ENCODE measurements around the gene DPF3.

DNA sequence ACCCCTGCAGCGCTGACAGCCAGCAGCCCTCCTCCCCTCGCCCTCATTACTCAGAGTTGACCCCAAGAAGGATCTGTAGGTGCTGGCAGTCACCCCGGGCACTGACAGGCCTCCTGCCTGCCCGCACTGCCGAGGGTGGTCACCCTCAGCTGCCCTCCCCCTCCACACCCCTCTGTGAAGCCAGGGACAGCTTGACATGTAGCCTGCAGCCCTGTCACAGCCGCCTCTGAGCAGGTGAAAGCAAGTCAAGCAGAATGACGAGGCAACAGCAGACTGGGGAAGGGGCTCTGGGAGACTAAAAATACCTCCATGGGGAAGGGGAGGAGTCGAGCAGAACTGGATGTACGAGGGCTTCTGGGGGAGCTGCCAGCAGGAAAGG lies 178.1 kb downstream of the DPF3 start:
- no peak for TF ChIP-seq HMG20B (CRISPR knock-in tag; IDR thresholded peaks at IDR 0.05)
- TF ChIP-seq ZNF431 (CRISPR knock-in tag; IDR thresholded peaks at IDR 0.05) = no peak
- TF ChIP-seq, protein P1, sequence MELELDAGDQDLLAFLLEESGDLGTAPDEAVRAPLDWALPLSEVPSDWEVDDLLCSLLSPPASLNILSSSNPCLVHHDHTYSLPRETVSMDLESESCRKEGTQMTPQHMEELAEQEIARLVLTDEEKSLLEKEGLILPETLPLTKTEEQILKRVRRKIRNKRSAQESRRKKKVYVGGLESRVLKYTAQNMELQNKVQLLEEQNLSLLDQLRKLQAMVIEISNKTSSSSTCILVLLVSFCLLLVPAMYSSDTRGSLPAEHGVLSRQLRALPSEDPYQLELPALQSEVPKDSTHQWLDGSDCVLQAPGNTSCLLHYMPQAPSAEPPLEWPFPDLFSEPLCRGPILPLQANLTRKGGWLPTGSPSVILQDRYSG (tag; conservative IDR thresholded peaks at IDR 0.05; ENCODE audit: low read depth) = no peak
- no peak for TF ChIP-seq POLR2A (conservative IDR thresholded peaks at IDR 0.05)
- no peak for TF ChIP-seq CAMTA2 (CRISPR knock-in tag; conservative IDR thresholded peaks at IDR 0.05)
- TF ChIP-seq ZBTB7A (IDR thresholded peaks at IDR 0.05; ENCODE audit: borderline replicate concordance, control insufficient read depth, low read depth, low read length) = no peak
- TF ChIP-seq, protein P2, sequence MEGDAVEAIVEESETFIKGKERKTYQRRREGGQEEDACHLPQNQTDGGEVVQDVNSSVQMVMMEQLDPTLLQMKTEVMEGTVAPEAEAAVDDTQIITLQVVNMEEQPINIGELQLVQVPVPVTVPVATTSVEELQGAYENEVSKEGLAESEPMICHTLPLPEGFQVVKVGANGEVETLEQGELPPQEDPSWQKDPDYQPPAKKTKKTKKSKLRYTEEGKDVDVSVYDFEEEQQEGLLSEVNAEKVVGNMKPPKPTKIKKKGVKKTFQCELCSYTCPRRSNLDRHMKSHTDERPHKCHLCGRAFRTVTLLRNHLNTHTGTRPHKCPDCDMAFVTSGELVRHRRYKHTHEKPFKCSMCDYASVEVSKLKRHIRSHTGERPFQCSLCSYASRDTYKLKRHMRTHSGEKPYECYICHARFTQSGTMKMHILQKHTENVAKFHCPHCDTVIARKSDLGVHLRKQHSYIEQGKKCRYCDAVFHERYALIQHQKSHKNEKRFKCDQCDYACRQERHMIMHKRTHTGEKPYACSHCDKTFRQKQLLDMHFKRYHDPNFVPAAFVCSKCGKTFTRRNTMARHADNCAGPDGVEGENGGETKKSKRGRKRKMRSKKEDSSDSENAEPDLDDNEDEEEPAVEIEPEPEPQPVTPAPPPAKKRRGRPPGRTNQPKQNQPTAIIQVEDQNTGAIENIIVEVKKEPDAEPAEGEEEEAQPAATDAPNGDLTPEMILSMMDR (IDR thresholded peaks at IDR 0.05 in 2 of 3, conservative IDR thresholded peaks at IDR 0.05 in 1 of 3; ENCODE audit: insufficient read depth in 2 of 3, low read depth in 1 of 3, low read length in 3 of 3) = no peak
- no peak for TF ChIP-seq MAZ (CRISPR knock-in tag; conservative IDR thresholded peaks at IDR 0.05 in 1 of 2, IDR thresholded peaks at IDR 0.05 in 1 of 2)
- TF ChIP-seq, protein P3, sequence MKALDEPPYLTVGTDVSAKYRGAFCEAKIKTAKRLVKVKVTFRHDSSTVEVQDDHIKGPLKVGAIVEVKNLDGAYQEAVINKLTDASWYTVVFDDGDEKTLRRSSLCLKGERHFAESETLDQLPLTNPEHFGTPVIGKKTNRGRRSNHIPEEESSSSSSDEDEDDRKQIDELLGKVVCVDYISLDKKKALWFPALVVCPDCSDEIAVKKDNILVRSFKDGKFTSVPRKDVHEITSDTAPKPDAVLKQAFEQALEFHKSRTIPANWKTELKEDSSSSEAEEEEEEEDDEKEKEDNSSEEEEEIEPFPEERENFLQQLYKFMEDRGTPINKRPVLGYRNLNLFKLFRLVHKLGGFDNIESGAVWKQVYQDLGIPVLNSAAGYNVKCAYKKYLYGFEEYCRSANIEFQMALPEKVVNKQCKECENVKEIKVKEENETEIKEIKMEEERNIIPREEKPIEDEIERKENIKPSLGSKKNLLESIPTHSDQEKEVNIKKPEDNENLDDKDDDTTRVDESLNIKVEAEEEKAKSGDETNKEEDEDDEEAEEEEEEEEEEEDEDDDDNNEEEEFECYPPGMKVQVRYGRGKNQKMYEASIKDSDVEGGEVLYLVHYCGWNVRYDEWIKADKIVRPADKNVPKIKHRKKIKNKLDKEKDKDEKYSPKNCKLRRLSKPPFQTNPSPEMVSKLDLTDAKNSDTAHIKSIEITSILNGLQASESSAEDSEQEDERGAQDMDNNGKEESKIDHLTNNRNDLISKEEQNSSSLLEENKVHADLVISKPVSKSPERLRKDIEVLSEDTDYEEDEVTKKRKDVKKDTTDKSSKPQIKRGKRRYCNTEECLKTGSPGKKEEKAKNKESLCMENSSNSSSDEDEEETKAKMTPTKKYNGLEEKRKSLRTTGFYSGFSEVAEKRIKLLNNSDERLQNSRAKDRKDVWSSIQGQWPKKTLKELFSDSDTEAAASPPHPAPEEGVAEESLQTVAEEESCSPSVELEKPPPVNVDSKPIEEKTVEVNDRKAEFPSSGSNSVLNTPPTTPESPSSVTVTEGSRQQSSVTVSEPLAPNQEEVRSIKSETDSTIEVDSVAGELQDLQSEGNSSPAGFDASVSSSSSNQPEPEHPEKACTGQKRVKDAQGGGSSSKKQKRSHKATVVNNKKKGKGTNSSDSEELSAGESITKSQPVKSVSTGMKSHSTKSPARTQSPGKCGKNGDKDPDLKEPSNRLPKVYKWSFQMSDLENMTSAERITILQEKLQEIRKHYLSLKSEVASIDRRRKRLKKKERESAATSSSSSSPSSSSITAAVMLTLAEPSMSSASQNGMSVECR (CRISPR knock-in tag; IDR thresholded peaks at IDR 0.05) = no peak
- TF ChIP-seq TCF7 (IDR thresholded peaks at IDR 0.05; ENCODE audit: borderline replicate concordance) = no peak
- TF ChIP-seq CBFB (CRISPR knock-in tag; IDR thresholded peaks at IDR 0.05) = no peak
- no peak for TF ChIP-seq ZNF41 (CRISPR knock-in tag; conservative IDR thresholded peaks at IDR 0.05)

Measured in K562 (cell line).